CD4-positive, alpha-beta T cell treated with Interleukin-15 for 4 hours (primary cell): Measurements from ENCODE around the gene LEF1.
"Not testable (repeated sequence)": the region's sequence is repeated elsewhere in the genome, so short reads cannot be mapped to it uniquely, and the experiment has no call there.

Experiments
- DNase-seq: peaks from one replicate; pipeline ENCODE4 v3.0.0-alpha.2; 2020; ENCODE audit warnings: low spot score

LEF1 gene

GRCh38 chr4:108031427-108032083, 137.2 kb downstream of the LEF1 start:
- DNase-seq, result peak; percentile 24

- DNase-seq, result peak; percentile 74
These were observed 138.4 kb downstream of the LEF1 start for GRCh38 chr4:108030332-108030731.

DNA sequence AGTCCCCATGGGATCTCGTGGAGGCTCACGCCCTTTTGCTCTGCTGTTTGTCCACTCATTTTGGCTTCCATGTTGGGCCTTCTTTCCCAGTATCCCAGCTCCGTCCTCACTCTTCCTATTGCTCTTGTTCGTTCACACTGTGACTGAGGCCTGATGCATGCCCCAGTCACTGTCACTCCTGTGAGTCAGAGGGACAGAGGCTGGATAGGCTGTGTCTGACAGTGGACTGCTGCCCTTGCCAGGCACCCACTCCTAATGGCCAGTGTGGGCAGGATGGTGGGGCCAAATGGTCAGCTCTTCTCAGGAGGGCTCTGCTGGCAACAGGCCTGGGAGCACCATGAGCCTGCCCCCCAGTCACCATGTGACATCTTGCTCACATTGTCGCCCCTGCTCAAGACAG, 139.0 kb downstream of the LEF1 start:
- no peak for DNase-seq

GRCh38 chr4:108029016-108029720, 139.6 kb downstream of the LEF1 start:
- DNase-seq, result peak; percentile 33

DNA sequence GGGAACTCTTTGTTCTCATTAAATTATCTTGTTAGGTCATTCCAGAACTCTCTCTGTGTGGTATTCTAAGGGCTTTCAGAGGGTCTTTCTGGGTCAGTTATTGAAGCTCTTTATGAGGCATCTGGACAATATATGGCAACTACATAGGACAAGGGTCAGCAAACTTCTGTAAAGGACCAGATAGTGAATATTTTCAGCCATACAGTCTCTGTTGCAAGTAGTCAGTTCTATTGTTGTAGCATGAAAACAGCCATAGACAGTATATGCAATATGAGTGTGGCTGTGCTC, 143.9 kb downstream of the LEF1 start:
- DNase-seq, result no peak

DNA sequence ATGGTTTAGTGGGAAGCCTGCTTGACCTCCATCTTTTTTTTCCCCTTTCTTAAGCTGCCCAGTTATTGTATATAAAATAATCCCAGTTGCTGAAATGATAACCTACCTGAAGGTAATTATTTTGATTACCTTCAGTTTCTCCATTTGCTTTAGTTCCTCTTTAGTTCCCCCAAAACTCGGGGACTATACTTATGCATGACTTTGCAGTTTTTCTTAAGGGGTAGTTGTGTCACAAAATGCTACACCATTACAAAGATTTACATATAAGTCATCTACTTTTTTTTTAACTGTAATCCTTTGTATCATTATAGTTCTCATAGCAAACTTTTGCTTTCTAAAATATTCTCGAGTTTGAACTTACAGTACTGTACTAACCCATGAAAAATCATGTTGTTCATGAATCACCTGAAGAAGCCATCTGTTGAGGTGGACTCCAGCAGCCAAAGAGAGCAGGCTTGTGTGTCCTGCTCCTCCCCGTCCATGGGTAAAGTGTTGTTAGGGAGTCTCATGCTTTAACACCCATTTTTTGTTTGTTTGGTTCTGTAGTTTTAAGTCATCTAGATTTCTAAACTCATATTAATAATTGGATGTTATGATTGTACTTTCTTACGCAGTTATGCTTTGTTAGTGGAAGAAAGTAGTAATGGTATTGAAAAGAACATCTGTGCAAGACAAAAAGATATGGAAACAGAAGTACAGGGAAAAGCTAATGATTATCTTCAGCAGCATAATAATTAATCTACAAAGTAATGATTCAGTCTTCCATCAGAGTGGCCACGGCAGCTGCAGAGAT, 144.5 kb downstream of the LEF1 start:
- no peak for DNase-seq

DNA sequence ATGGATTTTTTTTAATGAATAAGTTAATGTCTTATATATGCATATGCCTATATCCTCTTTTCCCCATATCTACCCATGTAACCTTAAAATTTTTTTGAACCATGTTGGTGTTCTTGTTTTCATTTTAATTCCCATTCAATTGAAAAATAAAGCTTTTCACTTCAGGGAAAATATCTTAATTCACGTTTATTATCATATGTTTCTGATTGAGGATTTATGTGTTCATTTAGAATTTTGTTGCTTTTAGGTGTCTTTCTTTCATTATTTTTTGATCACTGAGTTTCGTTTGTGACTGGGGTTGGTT, 149.9 kb downstream of the LEF1 start:
- no peak for DNase-seq

GRCh38 chr4:108018040-108018883, 150.5 kb downstream of the LEF1 start:
- peak; percentile 85 for DNase-seq

DNA sequence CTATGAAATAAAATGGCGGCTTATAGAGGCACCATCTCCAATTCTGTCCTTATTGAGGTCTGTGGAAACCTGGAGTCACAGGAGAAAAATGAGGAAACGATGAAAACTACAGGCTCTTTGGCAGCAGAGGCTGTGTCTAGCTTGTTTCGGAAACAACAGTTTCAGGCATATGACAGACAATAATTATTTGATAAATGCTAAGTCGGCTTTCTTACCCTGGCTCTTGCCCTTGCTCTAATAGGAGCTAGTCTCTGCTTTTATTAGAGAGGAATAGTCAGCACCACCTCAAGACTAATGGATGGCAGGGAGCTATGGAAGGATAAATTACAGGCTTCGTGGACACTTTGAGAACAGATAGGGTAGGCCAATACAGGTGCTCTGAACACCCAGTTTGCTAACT, 154.8 kb downstream of the LEF1 start:
- DNase-seq, result no peak

GRCh38 chr4:108013327-108013726, 155.4 kb downstream of the LEF1 start:
- no peak for DNase-seq

GRCh38 chr4:108012382-108012781, 156.3 kb downstream of the LEF1 start:
- DNase-seq, result not testable (repeated sequence)

- DNase-seq, result no peak
These were observed 158.6 kb downstream of the LEF1 start for GRCh38 chr4:108010167-108010566.

DNA sequence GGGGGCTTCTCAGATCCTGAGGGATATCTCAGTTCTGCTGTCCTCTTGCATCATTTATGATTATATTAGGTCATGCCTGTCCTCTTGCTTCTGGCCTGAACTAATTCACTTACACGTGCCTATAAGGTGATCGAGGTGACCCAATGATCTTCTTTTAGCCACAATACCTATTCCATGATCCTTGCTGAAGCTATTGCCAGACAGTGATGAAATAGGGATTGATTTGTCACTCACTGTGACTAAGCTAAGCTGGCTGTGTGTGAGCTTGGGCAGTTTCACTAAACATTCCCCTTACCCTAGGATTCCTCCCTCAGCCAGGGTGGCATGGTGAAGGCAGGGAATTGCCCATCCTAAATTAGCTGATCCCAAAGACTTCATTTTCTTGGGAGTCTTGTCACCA, 160.0 kb downstream of the LEF1 start:
- no peak for DNase-seq

- DNase-seq, result no peak
These were observed 160.7 kb downstream of the LEF1 start for GRCh38 chr4:108007984-108008383.

DNA sequence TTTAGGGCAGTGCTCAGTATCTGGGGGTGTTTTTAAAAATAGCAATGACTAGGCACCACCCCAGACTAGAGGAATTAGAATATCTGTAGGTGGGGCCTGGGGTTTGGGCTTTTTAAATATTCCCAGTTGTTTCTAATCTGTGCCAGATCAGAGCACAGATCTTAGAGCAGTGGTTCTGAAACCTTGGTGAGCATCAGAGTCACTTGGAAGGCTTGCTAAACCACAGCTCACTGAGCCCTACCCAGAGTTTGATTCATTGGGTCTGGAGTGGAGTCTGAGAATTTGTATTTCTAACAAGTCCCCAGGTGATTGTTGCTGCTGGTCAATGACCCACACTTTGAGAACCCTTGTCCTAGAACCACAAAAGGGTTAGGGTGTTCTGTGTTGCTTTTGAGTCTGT, 162.4 kb downstream of the LEF1 start:
- no peak for DNase-seq

GRCh38 chr4:108005807-108006206, 162.9 kb downstream of the LEF1 start:
- no peak for DNase-seq

DNA sequence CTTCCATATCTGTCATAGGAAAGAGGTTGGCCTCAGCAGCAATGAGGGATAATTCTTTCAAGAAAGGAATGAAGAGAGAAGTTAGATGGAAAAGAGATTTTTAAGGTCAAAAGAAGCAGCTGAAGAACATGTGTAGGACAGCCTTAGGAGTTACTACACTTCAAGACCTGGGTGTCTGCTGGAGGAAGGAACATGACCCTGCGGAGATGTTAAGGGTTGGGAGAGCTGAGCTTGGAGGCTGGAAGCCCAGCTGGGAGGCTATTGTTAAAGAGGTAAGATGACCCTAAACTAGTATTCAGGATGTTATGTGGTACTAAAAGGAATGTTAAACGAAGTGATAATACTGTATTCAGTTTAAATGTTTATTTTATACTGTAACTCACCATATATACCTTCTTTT, 164.1 kb downstream of the LEF1 start:
- DNase-seq, result no peak

GRCh38 chr4:108003982-108004515, 164.7 kb downstream of the LEF1 start:
- no peak for DNase-seq

- no peak for DNase-seq
These were observed 167.1 kb downstream of the LEF1 start for GRCh38 chr4:108001540-108002135.

DNA sequence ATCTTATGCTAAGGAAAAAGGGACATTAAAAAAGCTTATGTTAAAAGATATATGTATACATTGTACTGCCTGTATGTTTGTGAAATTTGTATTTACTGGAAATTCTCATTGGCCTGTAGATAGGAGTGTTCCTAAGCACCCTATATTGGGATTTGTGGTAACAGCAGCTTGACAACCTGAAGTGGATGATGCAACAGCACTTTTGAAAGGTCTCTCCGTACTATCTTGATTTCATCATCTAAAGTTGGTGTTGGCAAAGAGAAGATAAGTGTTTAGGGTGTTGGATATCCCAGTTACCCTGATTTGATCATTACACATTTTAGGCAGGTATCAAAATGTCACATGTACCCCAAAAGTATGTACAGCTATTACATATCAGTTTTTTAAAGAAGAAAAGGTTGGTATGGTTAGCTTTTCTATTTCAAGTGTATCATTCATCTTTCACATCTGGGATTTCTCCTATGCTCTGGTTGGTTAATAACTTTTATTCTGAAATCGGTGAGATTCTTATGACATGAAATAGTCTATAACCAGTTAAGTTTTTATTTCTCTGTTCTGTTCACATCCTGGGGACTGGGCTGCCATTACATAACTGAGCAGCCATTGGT, 168.7 kb downstream of the LEF1 start:
- no peak for DNase-seq

DNA sequence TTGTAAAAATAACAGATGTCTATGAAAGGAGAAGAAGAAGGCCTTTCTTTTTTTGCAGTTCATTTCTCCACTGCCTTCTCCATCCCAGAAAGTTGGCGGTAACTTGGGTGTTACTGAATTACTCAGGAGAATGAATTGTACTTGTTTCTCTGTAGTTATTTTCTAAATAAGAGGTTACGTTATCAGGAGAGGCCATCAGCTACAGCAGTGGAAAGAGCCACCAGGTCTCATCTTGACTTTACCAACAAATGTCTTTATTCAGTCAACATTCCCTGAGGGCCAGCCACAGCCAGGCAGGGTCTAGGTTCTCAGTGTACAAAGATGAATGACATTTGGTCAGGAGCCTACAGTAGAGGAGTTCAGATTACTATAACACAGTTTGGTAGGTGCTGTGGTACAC, 170.9 kb downstream of the LEF1 start:
- no peak for DNase-seq
